GM19023 (cell line): ENCODE results near the gene TRIM40.

Source experiments
- ATAC-seq: cut with Tn5 transposase; IDR thresholded peaks from one replicate; pipeline ENCODE4 v1.9.1; 2021; ENCODE audit warnings: mild to moderate bottlenecking, moderate library complexity; ENCODE audit not compliant: unreplicated experiment

TRIM40 gene, protein sequence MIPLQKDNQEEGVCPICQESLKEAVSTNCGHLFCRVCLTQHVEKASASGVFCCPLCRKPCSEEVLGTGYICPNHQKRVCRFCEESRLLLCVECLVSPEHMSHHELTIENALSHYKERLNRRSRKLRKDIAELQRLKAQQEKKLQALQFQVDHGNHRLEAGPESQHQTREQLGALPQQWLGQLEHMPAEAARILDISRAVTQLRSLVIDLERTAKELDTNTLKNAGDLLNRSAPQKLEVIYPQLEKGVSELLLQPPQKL

DNA sequence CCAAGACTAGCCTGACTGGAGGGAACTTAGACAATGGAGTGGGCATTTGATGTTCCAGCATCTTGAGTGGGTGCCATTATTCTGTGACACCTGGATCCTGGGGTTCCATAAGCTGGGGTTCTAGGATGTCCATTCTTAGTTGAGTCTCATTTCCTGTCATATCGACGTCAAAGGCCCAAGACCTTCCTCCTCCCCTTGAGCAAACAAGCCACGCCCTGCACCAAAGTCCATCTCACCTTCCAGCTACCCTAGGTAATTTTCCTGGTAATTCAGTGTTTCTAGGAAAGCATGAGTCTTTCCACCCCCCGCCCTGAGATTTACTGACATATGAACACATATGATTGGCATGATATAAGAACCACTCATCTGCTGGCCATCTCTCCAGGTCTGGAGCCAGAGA, at the start of gene TRIM40:
Gene TRIM40, plus strand, starts transcription at position 384 of the 400 bp plus-strand sequence. CDS start 897 bp downstream, outside the sequence.
- ATAC-seq, result no peak

DNA sequence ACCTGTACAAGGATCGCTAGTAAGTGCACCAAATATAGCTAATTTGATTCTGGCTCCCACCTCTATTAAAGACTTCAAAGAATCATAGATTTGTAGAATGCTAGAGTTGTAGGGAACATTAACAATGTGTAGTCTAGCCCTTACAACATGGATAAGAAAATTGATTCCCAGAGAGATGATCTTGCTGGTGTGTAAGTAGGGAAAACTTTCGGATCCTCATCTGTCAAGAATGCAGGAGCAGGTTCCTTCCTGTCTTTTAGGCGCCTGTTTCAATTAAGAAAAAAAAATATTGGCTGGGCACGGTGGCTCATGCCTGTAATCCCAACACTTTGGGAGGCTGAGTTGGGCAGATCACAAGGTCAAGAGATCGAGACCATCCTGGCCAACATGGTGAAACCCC, 48.1 kb upstream of the TRIM40 start:
- no peak for ATAC-seq

DNA sequence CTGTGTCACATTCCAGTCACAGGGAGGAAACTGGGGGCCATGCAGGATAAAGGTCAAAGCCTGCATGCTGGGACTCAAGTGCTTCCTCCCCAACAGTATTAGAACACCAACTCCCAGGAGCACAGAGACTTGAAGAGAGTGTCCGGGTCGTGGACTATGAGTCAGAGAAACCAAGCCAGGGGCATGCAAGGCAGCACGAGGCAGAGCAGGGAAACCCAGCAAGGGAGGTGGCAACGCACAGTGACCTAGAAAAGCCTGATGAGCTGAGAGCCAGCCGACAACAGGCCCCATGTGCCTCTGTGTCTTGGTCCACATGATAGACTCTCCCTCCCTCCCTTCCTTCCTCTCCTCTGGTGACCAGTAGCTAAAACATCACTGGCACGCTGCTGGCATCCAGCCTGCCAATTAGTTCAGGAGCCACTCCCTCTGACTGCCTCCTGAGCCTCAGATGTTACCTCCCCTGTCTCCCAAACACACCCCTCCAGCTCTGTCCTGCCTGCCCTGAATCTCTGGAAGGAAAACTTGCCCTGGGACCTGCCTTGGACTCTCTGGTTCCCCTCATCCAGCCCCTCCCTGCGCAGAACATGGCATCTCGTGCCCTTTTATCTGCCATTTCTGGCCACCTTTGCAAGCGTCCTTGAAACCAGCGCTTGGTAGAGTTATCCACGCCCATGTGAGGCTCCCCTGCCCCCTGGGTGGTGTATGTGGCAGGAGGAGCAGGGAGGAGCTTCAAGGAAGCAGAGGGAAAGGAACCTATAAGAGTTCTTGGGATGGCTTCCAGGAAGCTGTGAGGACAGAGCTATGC, 44.2 kb upstream of the TRIM40 start:
- no peak for ATAC-seq

DNA sequence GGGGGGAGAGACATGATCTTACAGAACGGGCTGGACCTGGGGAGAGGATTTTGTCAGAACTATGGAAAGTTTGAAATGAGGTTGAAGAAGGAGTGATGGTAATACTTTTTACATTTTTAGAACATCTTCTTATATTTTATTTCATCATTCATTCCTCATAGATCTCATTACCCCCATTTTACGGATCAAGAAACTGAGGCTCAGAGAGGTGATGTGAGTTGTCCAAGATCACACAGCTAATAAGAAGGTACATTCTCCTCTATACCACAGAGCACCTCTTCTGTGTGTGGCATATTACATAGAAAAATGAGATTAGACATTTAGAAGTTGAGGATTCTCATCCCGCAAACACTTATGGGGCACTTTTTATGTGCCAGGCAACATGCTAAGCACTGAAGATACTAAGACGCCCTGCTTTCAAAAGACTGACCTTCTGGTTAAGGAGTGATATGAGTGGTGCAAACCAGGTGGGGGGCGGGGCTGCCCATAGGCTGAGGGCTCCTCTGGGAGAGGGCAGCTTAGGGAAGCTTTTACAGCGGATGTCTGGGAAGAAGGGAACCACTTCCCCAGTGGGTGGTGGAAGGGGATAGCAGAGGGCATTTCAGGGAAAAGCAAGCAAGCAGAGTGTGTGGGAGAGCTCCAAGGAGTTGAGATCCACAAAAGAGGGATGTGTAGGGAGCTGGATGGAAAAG, 42.9 kb upstream of the TRIM40 start:
- no peak for ATAC-seq

DNA sequence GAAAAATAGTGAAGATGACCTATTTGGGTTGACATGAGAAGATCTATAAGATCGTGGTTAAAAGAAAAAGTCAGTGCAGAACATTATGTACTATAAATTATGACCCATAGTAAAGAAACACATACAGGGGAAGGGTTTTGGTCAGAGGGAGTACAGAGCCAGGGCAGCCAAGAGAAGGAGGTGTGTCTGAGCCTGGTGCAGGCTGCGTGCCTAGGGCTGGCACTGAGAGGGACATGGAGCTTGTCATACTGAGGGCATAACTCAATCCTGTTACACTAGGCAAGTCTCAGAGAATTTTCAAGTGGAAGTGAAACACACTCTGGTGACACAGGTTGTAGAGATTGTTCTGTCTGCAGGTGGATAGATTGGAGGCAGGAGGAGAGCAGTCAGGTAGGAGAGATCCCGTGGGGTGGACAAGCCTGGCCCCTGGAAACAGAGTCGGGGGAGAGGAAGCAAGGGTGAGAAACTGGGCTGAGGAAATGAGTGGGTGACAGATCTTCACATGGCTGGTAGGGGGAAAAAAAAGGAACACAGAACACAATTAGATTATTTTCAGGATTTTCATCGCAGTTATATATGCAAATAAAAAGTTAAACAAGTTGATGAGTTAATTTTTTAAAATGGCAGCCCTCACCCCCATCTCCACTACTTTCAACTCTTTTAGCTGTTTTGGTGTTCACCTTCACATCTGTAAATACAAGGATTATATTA, 41.8 kb upstream of the TRIM40 start:
- ATAC-seq, result no peak

DNA sequence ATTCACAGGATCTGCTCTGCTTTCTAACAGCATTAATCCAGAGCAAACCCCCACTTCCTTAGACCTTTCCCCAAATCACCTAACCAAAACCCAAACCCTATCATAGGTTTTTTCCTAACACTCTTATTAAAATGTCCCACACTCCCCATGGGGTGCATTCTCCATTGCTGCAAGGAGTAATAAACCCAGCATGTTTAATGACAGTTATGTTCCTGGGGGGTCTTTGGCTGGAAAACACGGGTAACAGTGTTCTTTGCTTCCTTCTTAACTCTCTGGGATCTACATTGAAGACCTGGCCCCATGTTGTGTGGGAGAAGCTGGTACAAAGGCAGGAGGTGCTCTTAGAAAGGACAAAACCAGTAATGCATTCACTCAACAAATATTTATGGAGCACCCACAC, 39.1 kb upstream of the TRIM40 start:
- no peak for ATAC-seq

DNA sequence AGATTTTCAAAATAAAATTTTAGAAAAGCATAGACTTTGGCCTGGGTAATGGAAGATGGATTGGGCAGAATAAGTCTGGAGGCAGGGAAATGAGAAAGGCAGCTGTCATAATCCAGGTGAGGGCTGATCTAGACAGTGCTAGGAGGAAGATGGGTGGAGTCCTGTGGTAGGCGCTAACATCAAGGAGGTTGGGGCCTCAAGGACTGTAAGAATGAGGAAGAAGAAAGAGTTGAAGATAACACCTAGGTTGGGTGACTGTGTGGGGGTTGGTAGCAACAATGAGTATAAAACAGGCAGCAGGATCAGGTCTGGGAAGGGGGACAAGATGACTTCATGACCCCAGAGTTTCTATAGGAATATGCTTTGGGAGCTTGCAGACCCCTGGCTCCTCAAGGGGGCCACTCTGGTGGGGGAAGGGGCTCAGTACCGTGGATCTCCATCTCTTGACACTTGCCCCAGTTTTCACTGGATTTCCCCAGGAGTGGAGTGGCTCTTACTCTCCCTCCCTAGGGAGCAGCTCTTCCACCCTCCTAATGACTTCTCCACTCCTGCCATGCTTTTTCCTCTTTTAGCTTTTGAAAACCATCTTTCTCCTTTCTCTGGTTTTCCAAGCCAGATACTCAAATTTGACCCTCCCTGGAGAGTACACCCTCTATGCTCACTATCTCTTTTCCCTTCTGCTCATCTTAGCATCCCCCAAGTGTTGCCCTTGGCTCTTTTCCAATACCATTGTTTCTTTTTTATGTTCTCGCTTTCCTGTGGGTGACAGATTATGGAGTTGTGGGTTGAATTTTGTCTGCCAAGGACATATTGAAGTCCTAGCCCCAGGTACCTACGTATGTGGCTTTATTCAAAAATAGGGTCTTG, 37.8 kb upstream of the TRIM40 start:
- no peak for ATAC-seq

DNA sequence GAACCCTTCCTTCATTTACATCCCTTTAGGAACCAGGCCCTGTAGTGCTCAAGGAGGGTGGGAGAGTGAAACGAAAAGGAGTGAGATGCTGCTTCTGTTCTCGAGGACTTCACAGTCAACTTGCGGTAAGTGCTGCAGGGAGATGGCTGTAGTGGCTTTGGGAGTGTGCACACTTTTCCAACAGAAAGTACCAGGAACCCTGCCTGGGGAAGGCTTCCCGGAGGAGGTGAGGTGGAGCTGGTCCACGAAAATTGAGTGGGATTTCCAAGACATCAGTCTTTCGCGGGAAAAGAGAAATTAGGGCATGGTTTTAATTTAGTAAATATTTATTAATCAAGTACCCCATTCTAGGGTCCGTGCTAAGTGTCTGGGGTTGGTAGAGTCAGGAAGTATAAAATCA, 35.8 kb upstream of the TRIM40 start:
- ATAC-seq, result no peak

DNA sequence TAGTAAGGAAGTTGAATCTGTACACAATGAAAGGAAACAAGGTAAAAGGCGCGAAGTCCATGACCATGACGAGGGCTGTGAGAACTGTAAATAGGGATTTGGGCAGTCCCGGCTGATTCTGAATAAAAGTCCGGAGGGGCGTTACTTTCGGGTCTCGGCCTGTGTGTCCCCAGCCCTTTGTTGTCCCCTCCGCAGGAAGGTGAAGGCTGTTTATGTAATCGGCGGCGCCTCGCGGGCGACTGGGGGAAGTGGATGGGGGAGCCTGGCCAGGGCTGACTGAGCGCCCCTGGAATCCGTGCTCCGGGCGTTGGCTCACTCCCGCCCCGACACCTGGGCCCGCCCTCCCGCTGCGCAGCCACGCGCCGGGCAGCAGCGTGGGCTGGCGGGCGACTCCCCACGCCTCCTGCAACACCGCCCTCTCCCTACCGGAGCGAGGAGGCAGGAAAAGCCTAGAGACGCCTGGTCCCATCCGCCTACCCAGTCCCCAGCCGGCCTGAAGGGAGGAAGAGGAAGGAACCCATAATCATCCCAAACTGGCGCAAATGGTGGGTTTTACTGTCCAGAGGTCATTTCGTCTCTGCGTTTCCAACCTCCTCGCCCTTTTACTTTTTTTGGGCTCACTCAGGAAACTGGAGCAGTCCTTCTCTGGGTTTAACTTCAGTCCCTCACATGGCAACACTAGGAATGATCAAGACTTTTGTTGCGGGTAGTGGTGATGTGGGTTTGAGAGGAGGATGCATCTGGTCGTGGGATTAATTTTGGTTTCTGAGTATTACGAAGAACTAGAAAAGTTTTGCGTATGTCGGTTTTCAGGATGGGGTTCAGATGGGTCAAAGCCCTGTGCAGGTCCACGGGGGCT, 35.1 kb upstream of the TRIM40 start:
- no peak for ATAC-seq

DNA sequence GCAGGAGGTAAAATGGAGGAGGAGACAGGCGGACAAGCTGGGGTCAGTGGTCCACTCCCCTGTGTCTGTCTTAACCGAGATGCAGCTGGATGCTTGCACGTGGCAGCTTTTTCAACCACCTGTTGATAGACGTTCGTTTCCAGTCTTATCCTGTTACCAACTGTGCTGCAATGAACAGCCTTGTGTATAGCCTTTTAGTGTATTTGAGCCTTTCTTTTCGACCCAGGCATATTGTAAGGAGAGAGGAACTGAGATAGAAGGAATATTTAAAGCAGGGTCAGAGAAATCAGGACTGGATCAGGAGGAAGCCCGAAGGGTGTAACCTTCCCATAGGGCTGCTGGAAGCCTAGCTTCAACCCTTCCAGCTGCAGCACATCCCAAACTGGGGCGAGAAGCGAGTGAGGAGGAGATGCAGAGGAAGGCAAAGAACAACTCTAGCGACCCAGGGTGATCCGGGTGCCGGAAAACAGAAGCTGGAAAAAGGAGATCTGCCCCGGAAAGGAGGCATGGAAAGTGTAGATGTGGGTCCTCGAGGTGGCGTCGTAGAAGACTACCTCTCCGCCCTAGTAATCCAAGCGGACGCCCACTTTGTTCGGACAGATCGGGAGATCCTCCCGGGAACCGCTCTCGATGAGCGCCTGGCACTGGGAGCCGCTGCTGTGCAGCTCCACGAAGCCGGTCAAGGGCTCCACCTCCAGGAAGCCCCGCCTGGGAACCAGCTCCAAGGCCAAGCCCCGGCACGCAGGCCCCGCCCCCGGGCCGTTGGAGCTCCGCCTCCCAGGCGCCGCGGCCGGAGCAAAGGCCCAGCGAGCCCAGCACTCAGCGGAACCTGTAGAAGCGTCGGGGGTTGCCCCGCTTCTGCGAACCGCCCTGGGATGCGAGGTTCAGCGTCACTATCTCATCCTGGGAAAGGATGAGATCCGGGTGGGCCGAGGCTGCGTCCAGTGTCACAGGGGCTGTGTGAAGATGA, 34.2 kb upstream of the TRIM40 start:
- ATAC-seq, result peak; percentile 47

DNA sequence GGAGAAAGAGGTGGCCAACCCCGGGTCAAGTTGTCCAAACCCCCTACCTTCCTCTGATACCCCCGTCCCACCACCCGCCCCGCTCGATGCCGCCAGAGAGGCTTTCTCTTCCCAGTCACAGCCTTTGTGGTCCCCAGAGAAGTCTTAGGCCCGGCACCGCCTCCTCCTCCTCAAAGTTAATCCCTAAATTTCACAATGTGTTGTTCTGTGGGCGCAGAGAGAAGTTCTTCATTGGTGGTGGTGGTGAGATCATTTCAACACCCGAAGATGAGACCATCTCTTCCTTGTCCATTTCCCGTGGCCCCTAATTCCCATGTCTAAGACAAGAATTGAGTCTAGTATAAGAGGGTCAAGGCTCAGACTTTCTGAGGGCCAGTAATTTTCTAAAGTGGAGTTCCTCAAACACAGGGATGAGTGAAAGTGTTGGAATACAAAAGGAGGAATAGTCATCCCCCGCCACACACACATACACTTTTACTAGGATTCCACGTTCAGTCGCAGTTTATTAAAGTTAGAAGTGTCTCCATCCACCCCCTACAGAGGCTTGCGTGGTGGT, 33.4 kb upstream of the TRIM40 start:
- no peak for ATAC-seq

DNA sequence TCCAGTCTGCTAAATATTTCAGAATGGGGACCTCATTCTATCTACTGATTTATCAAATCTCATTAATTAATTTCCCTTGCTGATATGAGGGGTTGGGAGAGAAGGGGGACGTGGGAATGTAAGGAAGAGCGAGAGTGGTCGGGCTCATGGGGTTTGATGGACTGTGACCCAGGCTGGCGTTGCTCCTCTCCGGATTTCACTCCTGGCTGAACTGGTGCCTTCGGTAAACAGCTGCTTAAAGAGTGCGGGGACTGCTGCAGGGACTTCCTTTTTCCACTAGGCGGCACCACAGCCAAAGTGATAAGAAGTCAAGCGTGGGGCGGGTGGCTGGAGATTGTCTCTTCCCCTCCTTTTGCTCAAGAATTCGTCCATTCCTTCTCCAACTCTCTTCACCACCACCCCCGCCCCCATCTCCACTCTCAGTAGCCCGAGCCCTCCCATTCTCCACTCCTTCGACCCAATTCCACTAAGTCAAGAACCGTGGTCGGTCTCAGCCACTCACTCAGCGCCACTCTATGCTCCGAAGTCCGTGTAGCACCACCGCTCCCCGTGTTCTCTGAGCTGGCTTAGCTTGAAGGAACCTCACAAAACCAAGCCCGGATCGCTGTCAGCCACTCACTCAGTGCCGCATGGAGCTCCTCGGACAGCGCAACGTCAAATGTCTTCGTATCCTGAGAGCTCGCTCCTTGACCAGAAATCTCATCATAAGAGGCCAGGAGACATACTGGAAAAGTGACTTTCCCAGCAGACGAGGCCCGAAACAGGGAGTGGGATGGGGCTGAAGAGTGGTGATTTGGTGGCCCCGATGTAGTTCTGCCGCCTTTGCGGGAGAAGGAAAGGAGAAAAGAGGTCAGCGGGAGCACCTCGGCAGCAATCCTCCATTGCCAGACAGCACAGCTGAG, 32.7 kb upstream of the TRIM40 start:
- peak; percentile 65 for ATAC-seq

DNA sequence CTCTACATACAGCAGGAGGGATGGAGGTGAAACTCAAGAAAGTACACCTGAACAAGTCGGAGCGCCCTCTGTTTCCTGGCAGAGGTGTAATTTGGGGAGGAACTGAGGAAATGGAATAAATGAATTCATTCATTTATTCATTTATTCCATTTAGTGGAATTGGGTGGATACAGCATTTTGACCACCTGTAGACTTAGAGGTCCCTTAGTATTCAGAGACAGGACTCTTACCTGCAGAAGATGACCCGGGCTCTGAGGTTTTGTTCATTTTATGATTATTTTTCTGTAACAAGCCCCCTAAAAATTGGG, 32.1 kb upstream of the TRIM40 start:
- ATAC-seq, result no peak

DNA sequence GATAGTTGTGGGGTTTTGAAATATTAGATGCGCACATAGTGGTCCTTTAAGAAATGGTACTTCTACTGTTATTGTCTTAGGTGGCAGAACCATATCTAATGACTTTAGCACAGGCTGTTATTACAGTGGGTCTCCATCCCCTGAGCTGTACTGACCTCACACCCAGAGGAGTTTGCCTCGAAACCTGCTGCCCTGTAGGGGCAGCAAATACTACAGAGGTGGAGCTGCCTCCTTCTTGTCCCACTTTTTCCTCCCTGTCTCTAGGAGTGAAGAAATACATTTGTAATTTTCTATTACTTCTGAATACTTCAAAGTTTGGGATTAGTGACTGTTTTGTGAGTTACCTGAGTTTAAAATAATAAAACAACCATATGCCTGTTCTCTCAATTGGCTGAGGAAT, 31.3 kb upstream of the TRIM40 start:
- no peak for ATAC-seq

DNA sequence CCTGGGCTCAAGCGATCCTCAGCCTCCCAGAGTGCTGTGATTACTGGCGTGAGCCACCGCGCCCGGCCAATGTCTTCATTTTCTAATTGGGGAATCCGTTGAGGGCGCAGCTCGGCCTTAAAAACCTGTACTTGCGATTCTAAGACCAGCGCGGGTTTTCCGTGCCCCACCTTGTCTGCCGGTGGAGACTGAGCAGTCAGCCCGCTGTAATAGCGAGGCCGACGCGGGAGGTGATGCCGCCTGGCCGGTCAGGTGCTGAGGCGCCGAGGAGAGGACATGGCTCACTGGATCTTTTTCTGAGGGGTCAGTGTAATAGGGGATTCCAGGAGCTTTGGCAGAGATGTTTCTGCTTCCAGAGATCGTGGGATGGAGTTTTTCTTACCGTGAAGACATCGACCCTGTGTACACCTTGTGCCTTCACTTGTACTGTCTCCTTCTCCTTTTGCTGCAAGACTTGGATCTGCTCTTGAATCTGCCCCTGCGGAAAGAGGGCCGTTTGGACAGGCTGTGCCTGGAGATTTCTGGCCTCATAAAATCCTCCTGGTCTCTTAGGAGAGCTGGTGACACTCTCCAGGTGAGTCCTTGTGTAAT, 24.6 kb upstream of the TRIM40 start:
- ATAC-seq, result no peak

DNA sequence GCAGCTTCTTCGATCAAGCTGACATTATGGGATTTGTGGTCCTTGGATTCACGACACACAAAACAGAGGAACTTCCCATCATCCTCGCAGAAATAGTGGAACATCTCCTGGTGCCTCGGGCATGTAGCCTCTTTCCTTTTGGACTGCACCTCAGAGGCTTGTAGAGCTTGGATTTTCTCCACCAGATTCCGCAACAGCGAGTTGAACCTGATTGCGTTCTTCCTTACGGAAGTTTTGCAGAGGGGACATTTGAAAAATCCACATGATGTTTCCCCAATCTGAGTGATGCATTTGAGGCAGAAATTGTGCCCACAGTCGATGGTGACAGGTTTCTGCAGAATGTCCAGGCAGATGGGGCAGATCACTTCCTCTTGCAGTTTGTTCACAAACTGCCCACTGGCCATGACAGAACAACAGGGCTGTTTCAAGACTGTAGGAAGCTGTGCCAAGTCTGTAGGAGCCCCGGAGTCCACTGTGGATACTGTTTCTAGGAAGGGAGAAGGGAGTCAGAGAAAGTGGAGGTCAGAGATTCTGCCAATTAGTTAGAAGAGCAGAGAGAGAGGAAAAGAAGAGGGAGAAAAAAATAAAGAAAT, 23.4 kb upstream of the TRIM40 start:
- no peak for ATAC-seq
